GM18520 (cell line): ENCODE results near the gene RNF145.
"Not testable (repeated sequence)": the region's sequence is repeated elsewhere in the genome, so short reads cannot be mapped to it uniquely, and the experiment has no call there.

Experiments used
- ATAC-seq: cut with Tn5 transposase; IDR thresholded peaks from one replicate; pipeline ENCODE4 v1.9.1; 2021; ENCODE audit not compliant: unreplicated experiment

RNF145 gene

DNA sequence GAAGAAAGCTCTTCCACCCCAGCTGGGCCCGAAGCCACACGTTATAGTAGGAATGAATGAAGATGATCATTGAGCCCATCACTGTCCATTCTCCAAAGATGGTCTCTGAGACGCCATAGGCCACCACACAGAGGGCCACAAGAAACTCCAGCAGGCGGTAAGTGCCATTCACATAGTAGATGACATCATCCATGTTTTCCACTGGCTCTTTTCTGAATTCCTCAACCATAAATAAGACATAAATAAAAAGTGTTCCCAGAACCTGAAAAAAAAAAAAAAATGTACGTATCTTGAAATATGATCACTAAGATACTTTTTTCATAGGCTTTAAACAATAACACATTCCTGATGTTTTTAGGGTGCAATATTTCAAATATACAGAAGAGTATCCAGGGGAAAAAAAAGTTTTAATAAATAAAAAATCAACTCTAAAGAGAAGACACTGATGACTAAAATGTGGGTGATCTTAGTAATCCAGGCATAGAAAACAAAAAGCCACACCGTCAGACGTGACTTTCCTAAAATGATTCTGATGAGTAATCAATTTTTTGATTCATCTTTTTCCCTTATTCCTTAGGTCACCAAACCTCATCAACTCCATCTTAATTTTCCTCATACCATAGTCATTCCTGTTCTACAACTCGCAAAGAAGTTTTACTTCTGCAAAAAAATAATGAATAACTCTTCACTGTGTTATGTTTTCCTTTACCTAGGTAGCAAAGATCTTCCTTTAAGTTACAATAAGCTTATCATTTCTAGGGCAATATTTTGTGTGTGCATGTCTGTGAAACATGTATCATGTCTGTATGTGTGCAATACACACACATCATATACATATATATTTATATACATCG is 47.8 kb downstream of the RNF145 start:
- no peak for ATAC-seq

DNA sequence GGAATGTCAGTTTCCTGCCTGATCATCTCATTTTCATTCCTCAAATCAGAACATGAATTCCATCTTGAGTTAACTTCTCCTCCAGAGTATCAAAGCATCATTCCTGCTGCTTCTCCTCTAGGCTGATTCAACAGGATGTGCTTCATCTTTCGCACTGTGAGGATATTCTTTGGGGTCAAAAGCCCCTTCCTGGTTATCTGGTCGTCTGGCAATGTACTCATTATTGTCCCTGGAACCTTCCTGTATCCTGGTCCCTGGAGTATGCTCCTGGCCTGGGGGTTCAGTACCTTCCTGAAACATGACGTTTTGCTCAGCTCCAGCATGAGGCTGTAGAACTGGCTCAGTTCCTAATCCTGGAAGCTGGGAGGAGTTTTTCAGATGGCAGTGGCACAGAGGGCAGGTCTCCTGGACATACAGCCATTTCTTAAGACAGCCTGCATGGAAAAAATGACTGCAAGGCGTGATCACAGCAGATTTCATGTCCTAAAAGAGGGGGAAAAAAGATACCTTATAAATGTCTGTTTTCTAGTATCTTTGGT is 50.7 kb downstream of the RNF145 start:
- ATAC-seq = not testable (repeated sequence)

DNA sequence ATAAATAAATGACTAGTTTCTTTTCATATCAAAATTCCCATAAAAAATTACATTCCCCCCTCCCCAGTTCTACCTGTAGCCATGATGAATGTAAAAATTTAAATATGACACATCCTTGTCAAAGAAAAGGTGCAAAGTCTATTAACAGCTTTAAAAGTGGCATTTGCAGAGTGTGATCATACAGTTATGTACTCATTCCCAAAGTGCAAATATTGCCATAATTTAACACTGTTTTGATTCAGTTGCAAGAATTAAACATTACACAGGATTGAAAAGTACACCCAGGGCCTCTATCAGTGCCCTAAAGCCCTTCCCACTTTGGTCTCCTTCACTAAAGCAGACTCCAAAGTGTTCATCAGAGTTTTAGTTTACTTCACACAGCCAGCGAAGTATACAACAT is 51.8 kb downstream of the RNF145 start:
- no peak for ATAC-seq

DNA sequence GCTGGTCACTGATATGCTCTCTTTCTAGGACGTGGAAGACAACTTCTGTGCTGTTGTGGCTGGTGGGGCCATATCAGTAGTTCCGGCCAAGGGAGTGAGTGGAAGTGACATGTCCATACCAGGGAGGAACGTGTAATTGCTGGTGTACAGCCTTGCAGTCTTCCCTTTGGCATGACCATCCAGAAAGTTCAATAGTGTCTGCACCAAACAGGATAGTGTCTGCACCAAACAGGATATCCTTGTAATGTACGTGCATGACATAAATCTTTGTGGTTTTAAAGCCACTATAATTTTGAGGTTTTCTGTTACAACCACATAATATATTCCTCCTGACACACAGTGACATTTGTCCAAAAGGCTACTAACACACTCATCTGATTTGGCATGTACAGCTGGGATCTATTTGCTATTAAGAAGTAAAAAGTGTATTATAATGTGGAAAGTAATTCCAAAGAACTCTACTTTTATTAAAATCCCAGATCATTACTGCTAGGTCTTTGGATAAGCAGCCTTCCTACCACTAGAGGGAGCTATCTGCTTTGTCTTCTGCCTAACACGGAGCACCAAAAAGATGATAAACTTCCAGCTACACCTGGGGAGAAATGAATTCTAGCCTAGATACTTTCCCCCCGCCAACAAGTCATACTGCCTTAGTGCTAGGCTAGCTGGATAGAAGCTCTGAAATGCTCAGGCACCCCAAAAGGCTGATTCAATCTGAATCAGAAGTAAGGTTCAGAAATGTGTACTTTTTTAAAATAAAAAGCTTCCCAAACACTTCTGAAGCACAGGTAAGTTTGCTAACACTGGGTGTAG is 52.7 kb downstream of the RNF145 start:
- peak; percentile 36 for ATAC-seq

DNA sequence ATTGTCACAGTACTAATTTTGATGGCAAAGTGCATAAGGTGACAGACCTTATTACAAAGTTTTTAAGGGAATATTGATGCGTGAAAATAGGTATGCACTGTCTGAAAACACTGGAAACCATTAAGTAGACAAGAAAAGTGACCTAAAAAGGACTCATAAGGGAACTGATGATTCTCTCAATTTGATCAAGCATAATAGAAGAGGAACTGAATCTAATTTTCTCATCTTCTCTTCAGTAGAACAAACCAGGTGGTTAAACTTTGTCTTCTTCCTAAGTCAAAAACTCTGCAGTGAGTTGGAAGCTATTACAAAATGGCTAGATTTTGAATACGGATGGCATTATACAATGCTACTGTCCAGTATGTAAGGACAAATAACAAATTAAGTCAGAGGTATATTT is 53.4 kb downstream of the RNF145 start:
- ATAC-seq = no peak

DNA sequence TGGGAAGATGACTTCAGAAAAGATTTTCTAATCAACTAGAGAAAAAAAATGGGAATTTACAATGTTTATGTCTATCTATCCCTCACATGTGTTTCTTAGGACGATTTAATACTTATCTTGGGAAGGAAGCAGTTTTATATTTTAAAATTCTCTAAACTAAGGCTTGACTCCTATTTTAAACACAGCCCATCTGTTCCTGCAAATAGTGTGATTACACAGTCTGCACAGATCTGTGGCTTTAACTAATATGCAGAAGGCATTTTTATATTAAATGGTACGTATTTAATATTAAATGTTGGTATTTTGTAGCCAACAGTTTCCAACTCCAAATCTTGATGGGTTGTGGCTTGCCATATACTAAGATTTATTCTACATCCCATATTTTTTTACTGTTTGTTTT is 56.5 kb downstream of the RNF145 start:
- no peak for ATAC-seq

DNA sequence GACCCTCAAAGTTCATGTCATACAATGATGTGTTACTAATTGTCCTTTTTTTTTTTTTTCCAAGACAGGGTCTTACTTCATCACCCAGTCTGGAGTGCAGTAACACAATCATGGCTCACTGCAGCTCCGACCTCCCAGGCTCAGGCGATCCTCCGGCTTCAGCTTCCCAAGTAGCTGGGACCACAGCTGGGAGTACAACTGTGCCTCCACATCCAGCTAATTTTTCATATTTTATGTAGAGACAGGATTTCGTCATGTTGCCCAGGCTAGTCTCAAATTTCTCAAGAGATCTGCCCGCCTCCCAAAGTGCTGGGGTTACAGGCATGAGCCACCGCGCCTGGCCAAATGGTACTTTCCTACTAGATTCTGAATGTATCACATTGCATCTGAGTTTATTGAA is 60.3 kb downstream of the RNF145 start:
- ATAC-seq = no peak

DNA sequence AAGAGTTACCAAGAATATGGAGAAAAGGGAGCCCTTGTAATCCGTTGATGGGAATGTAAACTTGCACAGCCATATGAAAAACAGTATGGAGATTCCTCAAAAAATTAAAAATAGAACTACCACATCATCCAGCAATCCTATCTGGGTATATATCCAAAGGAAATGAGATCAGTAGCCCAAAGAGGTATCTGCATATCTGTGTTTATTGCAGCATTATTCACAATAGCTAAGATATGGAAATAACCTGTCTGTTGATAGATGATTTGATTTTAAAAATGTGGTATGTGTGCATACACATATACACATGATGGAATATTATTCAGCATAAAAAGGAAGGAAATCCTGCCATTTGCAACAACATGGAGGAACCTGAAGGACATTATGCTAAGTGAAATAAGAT is 61.4 kb downstream of the RNF145 start:
- no peak for ATAC-seq

DNA sequence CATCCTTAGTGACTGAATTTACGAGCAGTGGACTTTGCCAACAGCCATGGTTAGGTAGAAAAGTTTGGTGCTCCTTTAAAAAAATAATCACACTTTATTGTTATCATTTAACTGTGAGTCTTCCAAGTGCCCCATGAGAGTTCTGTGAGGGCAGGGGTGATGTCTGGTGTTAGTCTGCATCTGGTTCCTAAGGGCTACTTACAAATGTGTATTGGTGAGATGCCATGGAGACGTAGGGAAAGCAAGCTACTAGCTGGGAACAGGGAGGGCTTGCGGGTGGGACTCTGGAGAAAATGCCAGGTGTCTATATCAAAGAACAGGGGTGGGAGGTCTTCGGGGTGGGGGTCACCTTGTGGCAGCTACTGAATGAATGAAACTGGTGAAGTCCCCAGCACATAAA is 62.5 kb downstream of the RNF145 start:
- no peak for ATAC-seq

DNA sequence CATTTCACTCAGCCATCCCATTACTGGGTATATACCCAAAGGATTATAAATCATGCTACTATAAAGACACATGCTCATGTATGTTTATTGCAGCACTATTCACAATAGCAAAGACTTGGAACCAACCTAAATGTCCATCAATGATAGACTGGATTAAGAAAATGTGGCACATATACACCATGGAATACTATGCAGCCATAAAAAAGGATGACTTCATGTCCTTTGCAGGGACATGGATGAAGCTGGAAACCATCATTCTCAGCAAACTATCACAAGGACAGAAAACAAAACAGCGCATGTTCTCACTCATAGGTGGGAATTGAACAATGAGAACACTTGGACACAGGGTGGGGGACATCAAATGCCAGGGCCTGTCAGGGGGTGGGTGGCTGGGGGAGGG is 64.2 kb downstream of the RNF145 start:
- ATAC-seq = not testable (repeated sequence)

DNA sequence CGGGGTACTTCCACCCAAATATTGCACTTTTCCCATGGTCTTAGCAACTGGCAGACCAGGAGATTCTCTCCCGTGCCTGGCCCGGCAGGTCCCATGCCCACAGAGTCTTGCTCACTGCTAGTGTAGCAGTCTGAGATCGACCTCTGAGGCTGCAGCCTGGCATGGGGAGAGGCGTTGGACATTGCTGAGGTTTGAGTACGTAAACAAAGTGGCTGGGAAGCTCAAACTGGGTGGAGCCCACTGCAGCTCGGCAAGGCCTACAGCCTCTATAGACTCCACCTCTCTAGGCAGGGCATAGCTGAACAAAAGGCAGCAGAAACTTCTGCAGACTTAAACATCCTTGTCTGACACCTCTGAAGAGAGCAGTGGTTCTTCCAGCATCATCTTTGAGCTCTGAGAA is 69.6 kb downstream of the RNF145 start:
- no peak for ATAC-seq

DNA sequence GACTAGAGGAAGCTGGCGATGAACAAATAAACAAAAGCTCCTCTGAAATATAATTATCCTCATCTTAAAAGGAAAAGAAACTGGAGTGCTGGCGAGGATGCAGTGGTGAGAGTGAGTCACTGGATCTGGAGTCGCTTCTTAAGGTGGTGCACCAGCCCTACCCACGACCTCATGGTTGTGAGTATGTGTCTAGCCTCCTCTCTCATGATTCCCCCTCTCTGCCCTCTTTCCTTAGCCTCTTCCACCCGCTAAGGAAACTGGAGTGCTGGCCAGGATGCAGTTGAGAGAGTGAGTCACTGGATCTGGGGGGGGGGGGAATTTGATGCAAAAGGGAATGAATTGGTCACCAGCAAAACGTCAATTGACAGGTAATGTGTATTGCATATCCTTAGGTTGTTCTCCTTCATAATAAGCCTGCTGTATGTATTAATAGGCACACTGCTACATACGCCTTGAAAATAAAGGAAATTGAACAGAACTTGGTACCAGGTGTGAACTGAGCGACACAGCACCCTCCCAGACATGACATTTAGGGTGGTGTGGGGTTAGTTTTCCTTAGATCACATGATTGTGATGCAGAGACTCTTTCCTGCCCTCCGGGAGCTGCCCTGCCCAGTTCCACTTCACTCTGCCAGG is 73.3 kb downstream of the RNF145 start:
- ATAC-seq = no peak

DNA sequence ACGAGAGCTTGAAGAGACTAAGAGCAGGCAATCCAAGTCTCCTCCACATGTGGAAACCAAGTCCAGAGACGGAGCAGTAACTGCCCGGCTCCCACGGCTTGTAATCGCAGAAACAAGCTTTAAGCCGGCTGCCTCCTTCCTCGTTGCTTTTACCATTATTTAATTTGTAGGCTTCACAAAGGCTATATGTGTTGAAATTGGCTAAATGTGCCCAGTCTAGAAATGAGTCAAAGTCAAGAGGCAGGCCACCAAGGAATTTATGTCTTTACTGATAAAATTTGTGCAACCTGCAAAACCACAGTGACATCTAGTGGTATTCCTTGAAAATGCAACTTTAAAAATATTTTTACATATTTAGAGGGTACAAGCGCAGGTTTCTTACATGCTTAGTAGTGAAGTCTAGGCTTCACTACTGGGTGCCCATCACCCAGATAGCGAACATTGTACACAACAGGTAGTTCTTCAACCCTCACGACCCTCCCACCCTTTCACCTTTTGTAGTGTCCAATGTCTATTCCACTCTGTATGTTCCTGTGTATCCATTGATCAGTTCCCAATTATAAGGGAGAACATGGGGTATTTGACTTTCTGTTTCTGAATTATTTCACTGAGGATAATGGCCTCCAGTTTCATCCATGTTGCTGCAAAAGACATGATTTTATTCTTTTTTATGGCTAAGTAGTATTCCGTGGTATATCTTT is 76.2 kb downstream of the RNF145 start:
- ATAC-seq = no peak

DNA sequence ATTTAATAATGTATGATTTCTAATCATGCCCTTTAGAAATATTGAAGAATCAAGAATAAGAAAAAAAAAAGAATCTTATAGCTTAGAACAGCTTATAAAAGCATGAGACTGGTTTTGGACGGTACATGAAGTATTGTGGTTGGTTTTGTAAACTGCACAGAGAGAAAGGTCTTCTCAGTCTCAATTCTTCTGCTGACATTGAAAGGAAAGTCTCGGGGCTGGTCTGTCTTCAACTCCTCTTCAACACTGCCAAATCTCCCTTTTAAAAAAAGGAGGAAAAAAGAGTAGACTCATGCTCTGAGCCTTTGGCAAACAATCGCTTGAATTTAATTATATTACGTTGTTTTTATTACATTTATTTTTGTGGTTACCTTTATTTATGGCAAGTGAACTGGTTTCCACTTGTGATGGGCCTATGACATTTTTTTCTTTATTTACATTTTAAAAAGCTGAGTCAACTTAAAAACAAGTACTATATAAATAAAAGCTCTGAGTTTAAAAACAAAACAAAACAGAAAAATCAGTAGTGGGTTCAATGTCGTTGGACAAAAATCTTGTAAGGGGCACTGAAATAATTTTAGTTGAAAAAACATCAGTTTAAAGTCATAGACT is 76.8 kb downstream of the RNF145 start:
- no peak for ATAC-seq

DNA sequence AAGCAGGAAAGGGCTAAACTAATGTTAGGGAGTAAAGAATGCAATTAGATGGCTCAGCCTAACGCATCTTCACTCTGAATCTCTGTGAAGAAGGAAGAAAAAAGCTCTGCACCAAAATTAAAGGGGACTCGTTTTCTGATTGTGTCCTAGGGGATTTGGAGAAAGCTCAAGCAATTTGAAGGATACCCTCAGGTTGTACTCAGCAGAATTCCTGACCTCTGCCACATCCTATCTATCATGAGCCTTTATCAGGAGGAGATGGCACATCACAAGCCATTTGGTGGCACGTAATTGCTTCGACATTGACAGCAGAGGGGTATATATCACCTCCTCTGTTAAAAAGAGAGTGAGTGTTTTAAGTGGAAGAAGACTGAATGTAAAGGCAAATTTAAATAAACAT is 77.4 kb downstream of the RNF145 start:
- ATAC-seq = no peak

DNA sequence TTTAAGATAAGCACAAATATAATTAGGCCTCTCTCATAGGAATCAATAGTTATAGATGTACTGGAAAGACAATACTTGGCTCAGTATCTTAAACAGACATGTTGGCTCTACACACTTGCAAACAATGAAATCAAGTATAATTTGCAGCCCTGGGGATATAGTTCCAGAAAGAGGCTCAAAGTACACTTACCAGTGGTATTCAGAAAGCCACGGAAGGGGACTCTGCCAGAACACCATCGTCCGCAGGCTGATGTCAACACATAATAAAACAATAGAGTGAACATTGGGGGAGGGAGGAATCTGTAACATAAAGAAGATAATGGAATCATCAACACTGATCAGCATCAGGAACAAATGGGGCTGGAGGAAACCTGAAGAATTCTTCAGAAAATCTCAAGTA is 78.5 kb downstream of the RNF145 start:
- ATAC-seq = no peak

DNA sequence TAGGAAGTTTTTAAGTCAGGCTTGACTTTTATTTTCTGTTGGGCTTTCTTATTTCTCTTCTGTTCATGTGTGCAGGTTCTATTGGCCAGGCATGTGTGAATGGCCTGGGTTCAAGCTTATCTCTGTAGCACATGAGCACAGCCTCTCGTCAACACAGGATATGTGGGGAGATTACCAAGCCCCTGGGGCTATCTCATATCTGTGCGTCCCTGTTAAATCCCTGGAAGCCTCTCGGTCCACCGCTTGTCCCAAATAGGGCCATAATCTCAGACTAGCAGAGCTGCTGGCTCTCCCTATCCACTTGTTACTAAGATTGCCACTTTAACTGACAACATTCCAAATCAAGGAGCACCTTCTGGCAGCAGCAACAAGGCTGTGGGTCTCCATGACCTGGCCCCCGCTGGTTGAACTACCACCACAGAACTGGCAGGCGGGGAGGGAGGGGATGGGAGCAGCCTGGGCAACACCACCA is 81.2 kb downstream of the RNF145 start:
- no peak for ATAC-seq

DNA sequence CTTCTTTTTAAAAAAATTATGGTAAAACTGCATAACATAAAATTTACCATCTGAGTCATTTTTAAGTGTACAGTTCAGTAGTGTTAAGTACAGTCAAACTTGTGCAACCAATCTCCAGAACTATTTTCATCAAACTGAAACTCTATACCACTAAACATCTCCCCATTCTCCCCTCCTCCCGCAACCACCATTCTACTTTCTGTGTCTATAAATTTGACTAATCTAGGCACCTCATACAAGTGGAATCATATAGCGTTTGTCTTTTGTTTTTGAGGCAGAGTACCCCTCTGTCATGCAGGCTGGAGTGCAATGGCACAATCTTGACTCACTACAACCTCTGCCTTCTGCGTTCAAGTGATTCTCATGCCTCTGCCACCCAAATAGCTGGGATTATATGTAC is 85.7 kb downstream of the RNF145 start:
- ATAC-seq = no peak

DNA sequence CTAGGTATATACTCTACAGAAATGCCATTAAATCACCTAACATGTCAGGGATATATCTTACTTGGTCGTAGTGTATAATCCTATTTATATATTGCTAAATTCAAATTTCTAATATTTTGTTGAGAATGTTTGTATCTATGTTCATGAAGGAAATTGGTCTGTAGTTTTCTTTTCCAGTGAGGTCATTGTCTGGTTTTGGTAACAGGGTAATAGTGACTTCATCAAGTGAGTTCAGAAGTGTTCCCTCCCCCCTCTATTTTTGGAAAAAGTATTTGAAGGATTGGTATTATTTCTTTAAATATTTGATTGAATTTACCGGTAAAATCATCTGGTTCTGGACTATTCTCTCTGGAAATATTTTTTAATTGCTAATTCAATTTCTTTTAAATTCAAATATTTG is 86.2 kb downstream of the RNF145 start:
- ATAC-seq = no peak

DNA sequence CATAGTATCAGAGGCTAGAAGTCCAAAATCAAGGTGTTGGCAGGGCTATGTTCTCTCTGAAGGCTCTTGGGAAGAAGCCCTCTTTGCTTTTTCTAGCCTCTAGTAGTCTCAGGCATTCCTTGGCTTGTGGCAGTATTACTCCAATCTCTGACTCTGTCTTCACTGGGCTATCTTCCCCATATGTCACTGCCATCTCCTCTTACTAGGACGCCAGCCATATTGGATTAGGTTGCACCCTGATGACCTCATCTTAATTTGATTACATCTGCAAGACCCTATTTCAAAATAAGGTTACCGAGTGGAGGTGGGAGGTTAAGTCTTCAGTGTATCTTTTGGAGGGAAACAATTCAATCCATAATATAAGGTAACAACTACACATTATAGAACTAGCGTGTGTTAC is 88.3 kb downstream of the RNF145 start:
- ATAC-seq = no peak
